Body of pancreas (tissue), 4 donors: ENCODE results near the gene KCNMB1.

ENCODE experiments used
- CTCF ChIP-seq, 7 experiments: fragments of 450-650 bp in 4 of 7; fragments of 200-600 bp in 3 of 7; sonication (generic) in 3 of 7; IDR thresholded peaks; one replicate each; pipeline ENCODE4 v1.5.1; 2016 to 2019; ENCODE audit warnings: antibody characterized with exemption in 7 of 7
- POLR2A ChIP-seq, 3 donors: fragments of 450-650 bp; IDR thresholded peaks; one replicate each; pipeline ENCODE4 v1.6.1; 2016; ENCODE audit warnings: antibody characterized with exemption in 3 of 3, mild to moderate bottlenecking in 2 of 3

- TF ChIP-seq CTCF (IDR thresholded peaks at IDR 0.05) (no peak), POLR2A (IDR thresholded peaks at IDR 0.05) (no peak)
Observed at GRCh38 chr5:170347022-170347567, 42.1 kb downstream of the KCNMB1 start.
